Measurements from ENCODE around the gene PSMC2. TPM values are rescaled to one million over a fixed set of nuclear protein-coding genes. Genes with fewer than 3 reads are reported as not detected.

The PSMC2 gene
- total RNA-seq, 1 experiment from 2014 or later = 121 TPM

DNA sequence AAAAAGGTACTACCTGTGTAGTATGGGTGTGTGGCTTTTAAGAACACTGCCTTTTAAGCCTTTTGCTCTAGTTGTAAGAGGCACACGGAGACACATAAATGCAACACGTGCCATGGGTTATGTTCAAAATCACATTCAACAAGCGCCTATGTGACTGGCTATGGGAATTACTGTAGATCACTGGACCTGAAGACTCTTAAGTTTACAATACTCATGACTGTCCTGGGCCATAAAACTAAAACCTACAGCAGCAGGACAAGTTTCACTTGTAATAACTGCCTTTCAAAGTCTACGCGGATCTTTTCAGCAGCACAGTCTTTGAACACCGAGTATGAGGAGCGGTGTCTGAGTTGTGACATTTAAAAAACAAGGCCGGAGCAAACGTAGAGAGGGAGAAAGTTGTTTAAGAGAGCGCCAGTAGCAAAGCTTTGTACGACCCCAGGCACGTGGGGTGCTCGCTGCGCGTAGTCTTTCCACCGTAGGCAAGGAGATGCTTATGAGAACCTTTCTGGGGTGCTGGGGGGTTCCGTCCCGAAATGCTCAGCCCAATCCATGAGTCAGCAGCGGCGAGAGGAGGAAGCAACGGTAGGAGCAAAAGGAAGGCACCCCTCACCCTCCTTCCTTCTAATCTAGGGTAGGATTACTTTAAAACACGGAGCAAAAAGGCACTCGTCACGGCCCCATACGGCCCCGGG, 3.5 kb upstream of the PSMC2 start:
- ATAC-seq = no peak
- Mint-ChIP-seq H3K9me3 (no peaks in the 10 kb centered on the region), H3K4me1 (peaks cover 13% of the 10 kb centered on the region), H3K36me3 (peaks cover 32% of the 10 kb centered on the region), H3K27me3 (ENCODE audit: low read depth) (no peaks in the 10 kb centered on the region), H3K27ac (peak overlapping the region; percentile 97), H3K4me3 (peak overlapping the region; percentile 85)
- POLR2A ChIA-PET = interaction anchor here (0.6 kb wide), 1 partner anchor 12 kb away, joined by 3 read pairs; no protein-coding TSS in a partner anchor
- TF ChIP-seq TEAD4 (CRISPR knock-in tag; IDR thresholded peaks at IDR 0.05) (no peak), HMGA2 (CRISPR knock-in tag; IDR thresholded peaks at IDR 0.05) (no peak), SOX15 (CRISPR knock-in tag; IDR thresholded peaks at IDR 0.05) (no peak), MYBL2 (CRISPR knock-in tag; IDR thresholded peaks at IDR 0.05) (no peak), ZNF317 (CRISPR knock-in tag; IDR thresholded peaks at IDR 0.05; ENCODE audit: borderline replicate concordance, low read depth) (no peak), IRF2 (CRISPR knock-in tag; IDR thresholded peaks at IDR 0.05; ENCODE audit: borderline replicate concordance, low read depth) (no peak), JAZF1 (CRISPR knock-in tag; IDR thresholded peaks at IDR 0.05) (no peak), ELF4 (CRISPR knock-in tag; IDR thresholded peaks at IDR 0.05; ENCODE audit: low read depth) (no peak), CREB1 (CRISPR knock-in tag; IDR thresholded peaks at IDR 0.05) (no peak), SMAD4 (CRISPR knock-in tag; IDR thresholded peaks at IDR 0.05) (no peak), TEAD1 (CRISPR knock-in tag; IDR thresholded peaks at IDR 0.05) (no peak), GRHL2 (CRISPR knock-in tag; IDR thresholded peaks at IDR 0.05; ENCODE audit: insufficient replicate concordance, severe bottlenecking) (no peak)
- TF ChIP-seq, protein P1, sequence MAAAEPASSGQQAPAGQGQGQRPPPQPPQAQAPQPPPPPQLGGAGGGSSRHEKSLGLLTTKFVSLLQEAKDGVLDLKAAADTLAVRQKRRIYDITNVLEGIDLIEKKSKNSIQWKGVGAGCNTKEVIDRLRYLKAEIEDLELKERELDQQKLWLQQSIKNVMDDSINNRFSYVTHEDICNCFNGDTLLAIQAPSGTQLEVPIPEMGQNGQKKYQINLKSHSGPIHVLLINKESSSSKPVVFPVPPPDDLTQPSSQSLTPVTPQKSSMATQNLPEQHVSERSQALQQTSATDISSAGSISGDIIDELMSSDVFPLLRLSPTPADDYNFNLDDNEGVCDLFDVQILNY (CRISPR knock-in tag; IDR thresholded peaks at IDR 0.05) = peak; percentile 15; the same call in 1 of the 2 replicates
- TF ChIP-seq, protein P2, sequence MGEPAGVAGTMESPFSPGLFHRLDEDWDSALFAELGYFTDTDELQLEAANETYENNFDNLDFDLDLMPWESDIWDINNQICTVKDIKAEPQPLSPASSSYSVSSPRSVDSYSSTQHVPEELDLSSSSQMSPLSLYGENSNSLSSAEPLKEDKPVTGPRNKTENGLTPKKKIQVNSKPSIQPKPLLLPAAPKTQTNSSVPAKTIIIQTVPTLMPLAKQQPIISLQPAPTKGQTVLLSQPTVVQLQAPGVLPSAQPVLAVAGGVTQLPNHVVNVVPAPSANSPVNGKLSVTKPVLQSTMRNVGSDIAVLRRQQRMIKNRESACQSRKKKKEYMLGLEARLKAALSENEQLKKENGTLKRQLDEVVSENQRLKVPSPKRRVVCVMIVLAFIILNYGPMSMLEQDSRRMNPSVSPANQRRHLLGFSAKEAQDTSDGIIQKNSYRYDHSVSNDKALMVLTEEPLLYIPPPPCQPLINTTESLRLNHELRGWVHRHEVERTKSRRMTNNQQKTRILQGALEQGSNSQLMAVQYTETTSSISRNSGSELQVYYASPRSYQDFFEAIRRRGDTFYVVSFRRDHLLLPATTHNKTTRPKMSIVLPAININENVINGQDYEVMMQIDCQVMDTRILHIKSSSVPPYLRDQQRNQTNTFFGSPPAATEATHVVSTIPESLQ (CRISPR knock-in tag; IDR thresholded peaks at IDR 0.05) = no peak
- TF ChIP-seq, protein P3, sequence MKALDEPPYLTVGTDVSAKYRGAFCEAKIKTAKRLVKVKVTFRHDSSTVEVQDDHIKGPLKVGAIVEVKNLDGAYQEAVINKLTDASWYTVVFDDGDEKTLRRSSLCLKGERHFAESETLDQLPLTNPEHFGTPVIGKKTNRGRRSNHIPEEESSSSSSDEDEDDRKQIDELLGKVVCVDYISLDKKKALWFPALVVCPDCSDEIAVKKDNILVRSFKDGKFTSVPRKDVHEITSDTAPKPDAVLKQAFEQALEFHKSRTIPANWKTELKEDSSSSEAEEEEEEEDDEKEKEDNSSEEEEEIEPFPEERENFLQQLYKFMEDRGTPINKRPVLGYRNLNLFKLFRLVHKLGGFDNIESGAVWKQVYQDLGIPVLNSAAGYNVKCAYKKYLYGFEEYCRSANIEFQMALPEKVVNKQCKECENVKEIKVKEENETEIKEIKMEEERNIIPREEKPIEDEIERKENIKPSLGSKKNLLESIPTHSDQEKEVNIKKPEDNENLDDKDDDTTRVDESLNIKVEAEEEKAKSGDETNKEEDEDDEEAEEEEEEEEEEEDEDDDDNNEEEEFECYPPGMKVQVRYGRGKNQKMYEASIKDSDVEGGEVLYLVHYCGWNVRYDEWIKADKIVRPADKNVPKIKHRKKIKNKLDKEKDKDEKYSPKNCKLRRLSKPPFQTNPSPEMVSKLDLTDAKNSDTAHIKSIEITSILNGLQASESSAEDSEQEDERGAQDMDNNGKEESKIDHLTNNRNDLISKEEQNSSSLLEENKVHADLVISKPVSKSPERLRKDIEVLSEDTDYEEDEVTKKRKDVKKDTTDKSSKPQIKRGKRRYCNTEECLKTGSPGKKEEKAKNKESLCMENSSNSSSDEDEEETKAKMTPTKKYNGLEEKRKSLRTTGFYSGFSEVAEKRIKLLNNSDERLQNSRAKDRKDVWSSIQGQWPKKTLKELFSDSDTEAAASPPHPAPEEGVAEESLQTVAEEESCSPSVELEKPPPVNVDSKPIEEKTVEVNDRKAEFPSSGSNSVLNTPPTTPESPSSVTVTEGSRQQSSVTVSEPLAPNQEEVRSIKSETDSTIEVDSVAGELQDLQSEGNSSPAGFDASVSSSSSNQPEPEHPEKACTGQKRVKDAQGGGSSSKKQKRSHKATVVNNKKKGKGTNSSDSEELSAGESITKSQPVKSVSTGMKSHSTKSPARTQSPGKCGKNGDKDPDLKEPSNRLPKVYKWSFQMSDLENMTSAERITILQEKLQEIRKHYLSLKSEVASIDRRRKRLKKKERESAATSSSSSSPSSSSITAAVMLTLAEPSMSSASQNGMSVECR (CRISPR knock-in tag; IDR thresholded peaks at IDR 0.05; ENCODE audit: borderline replicate concordance) = 0 out of 2 replicates have a peak, but pooled peaks have one; percentile 27
- TF ChIP-seq, protein P4, sequence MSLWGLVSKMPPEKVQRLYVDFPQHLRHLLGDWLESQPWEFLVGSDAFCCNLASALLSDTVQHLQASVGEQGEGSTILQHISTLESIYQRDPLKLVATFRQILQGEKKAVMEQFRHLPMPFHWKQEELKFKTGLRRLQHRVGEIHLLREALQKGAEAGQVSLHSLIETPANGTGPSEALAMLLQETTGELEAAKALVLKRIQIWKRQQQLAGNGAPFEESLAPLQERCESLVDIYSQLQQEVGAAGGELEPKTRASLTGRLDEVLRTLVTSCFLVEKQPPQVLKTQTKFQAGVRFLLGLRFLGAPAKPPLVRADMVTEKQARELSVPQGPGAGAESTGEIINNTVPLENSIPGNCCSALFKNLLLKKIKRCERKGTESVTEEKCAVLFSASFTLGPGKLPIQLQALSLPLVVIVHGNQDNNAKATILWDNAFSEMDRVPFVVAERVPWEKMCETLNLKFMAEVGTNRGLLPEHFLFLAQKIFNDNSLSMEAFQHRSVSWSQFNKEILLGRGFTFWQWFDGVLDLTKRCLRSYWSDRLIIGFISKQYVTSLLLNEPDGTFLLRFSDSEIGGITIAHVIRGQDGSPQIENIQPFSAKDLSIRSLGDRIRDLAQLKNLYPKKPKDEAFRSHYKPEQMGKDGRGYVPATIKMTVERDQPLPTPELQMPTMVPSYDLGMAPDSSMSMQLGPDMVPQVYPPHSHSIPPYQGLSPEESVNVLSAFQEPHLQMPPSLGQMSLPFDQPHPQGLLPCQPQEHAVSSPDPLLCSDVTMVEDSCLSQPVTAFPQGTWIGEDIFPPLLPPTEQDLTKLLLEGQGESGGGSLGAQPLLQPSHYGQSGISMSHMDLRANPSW (CRISPR knock-in tag; conservative IDR thresholded peaks at IDR 0.05; ENCODE audit: low read depth) = no peak
- TF ChIP-seq, protein P5, sequence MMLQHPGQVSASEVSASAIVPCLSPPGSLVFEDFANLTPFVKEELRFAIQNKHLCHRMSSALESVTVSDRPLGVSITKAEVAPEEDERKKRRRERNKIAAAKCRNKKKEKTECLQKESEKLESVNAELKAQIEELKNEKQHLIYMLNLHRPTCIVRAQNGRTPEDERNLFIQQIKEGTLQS (CRISPR knock-in tag; conservative IDR thresholded peaks at IDR 0.05) = no peak
- DNase-seq (ENCODE audit: low spot score) = peak; percentile 12
- CTCF ChIA-PET = no interaction called here

All from WTC11 (cell line).